ENCODE measurements around the gene RBMS1. TPM values are rescaled to one million over a fixed set of nuclear protein-coding genes. Genes with fewer than 3 reads are reported as not detected.

Gene RBMS1
- total and polyA plus RNA-seq, 5 donors from 2014 or later, result 27.9 to 58.4 (median 33.5) TPM

GRCh38 chr2:160224507-160224906 is 269.1 kb downstream of the RBMS1 start:
- DNase-seq (no peak), ATAC-seq (ENCODE audit: low read depth in 2 of 2) (peak; percentile 7 to 20)
- Histone ChIP-seq H3K36me3 (ENCODE audit: control insufficient read depth, insufficient read depth, low read length) (no peaks in the 10 kb centered on the region), H3K9me3 (ENCODE audit: control insufficient read depth in 2 of 2, low read length in 2 of 2) (no peaks in the 10 kb centered on the region), H3K4me3 (ENCODE audit: low read depth, low read length) (peak overlapping the region; percentile 60), H3K4me1 (ENCODE audit: control insufficient read depth, insufficient read depth, low read length, poor library complexity, severe bottlenecking) (peaks cover 26% of the 10 kb centered on the region), H3K27me3 (ENCODE audit: control insufficient read depth, insufficient read depth, low read length) (no peaks in the 10 kb centered on the region), H3K27ac (ENCODE audit: insufficient read depth, low read length, poor library complexity, severe bottlenecking) (no peak overlapping the region)
- H3K4me3 Mint-ChIP-seq, result no peak overlapping the region
- H3K9me3 Mint-ChIP-seq, result no peaks in the 10 kb centered on the region
- no peaks in the 10 kb centered on the region for H3K27me3 Mint-ChIP-seq
- peaks cover 15 to 47% (median 26%) of the 10 kb centered on the region in 4 donors for H3K4me1 Mint-ChIP-seq
- H3K27ac Mint-ChIP-seq, result peak overlapping the region in 1 of 3 donors; percentile 33
- H3K36me3 Mint-ChIP-seq, result no peaks in the 10 kb centered on the region

GRCh38 chr2:160224060-160224459 is 269.5 kb downstream of the RBMS1 start:
- H3K4me1 ChIP-seq (ENCODE audit: control insufficient read depth, insufficient read depth, low read length, poor library complexity, severe bottlenecking), result peaks cover 26% of the 10 kb centered on the region
- H3K4me3 ChIP-seq (ENCODE audit: low read depth, low read length), result peak overlapping the region; percentile 60
- no peaks in the 10 kb centered on the region for H3K9me3 Mint-ChIP-seq
- DNase-seq (peak in 1 of 3 donors; percentile 66), ATAC-seq (ENCODE audit: low read depth in 2 of 2) (peak; percentile 82 to 83)
- H3K27ac Mint-ChIP-seq, result peak overlapping the region; percentile 33 to 85 (median 68)
- no peak overlapping the region for H3K27ac ChIP-seq (ENCODE audit: insufficient read depth, low read length, poor library complexity, severe bottlenecking)
- H3K36me3 ChIP-seq (ENCODE audit: control insufficient read depth, insufficient read depth, low read length), result no peaks in the 10 kb centered on the region
- H3K9me3 ChIP-seq (ENCODE audit: control insufficient read depth in 2 of 2, low read length in 2 of 2), result no peaks in the 10 kb centered on the region
- H3K27me3 ChIP-seq (ENCODE audit: control insufficient read depth, insufficient read depth, low read length), result no peaks in the 10 kb centered on the region
- peak overlapping the region in 3 of 4 donors; percentile 27 to 72 (median 53) for H3K4me3 Mint-ChIP-seq
- H3K27me3 Mint-ChIP-seq, result no peaks in the 10 kb centered on the region
- peaks cover 15 to 47% (median 26%) of the 10 kb centered on the region in 4 donors for H3K4me1 Mint-ChIP-seq
- H3K36me3 Mint-ChIP-seq, result no peaks in the 10 kb centered on the region

GRCh38 chr2:160223560-160223959 is 270.0 kb downstream of the RBMS1 start:
- no peak for DNase-seq

GRCh38 chr2:160222546-160223283 is 270.9 kb downstream of the RBMS1 start:
- Histone ChIP-seq H3K36me3 (ENCODE audit: control insufficient read depth, insufficient read depth, low read length) (no peaks in the 10 kb centered on the region), H3K27me3 (ENCODE audit: control insufficient read depth, insufficient read depth, low read length) (no peaks in the 10 kb centered on the region), H3K4me3 (ENCODE audit: low read depth, low read length) (no peak overlapping the region), H3K27ac (ENCODE audit: insufficient read depth, low read length, poor library complexity, severe bottlenecking) (no peak overlapping the region), H3K4me1 (ENCODE audit: control insufficient read depth, insufficient read depth, low read length, poor library complexity, severe bottlenecking) (peaks cover 26% of the 10 kb centered on the region), H3K9me3 (ENCODE audit: control insufficient read depth in 2 of 2, low read length in 2 of 2) (no peaks in the 10 kb centered on the region)
- Mint-ChIP-seq H3K36me3 (no peaks in the 10 kb centered on the region), H3K4me1 (peaks cover 15 to 47% (median 26%) of the 10 kb centered on the region in 4 donors), H3K27ac (no peak overlapping the region), H3K4me3 (no peak overlapping the region), H3K27me3 (no peaks in the 10 kb centered on the region), H3K9me3 (no peaks in the 10 kb centered on the region)
- ATAC-seq (ENCODE audit: low read depth in 2 of 2) (no peak), DNase-seq (no peak)

More at GRCh38 chr2:160223560-160223959, 270.0 kb downstream of the RBMS1 start:
- Histone ChIP-seq H3K36me3 (ENCODE audit: control insufficient read depth, insufficient read depth, low read length) (no peaks in the 10 kb centered on the region), H3K4me1 (ENCODE audit: control insufficient read depth, insufficient read depth, low read length, poor library complexity, severe bottlenecking) (peaks cover 26% of the 10 kb centered on the region), H3K4me3 (ENCODE audit: low read depth, low read length) (peak overlapping the region; percentile 60), H3K27ac (ENCODE audit: insufficient read depth, low read length, poor library complexity, severe bottlenecking) (no peak overlapping the region), H3K27me3 (ENCODE audit: control insufficient read depth, insufficient read depth, low read length) (no peaks in the 10 kb centered on the region), H3K9me3 (ENCODE audit: control insufficient read depth in 2 of 2, low read length in 2 of 2) (no peaks in the 10 kb centered on the region)
- H3K4me3 Mint-ChIP-seq, result no peak overlapping the region
- no peaks in the 10 kb centered on the region for H3K36me3 Mint-ChIP-seq
- peaks cover 15 to 47% (median 26%) of the 10 kb centered on the region in 4 donors for H3K4me1 Mint-ChIP-seq
- H3K27ac Mint-ChIP-seq, result peak overlapping the region in 2 of 3 donors; percentile 33 to 85
- no peaks in the 10 kb centered on the region for H3K9me3 Mint-ChIP-seq
- no peaks in the 10 kb centered on the region for H3K27me3 Mint-ChIP-seq
- ATAC-seq (ENCODE audit: low read depth in 2 of 2), result no peak
